Natural killer cell (primary cell): ENCODE results near the gene SHMT2. TPM values are rescaled to one million over a fixed set of nuclear protein-coding genes. Genes with fewer than 3 reads are reported as not detected.

Experiments used
- ATAC-seq, 3 donors: fragments of 150-1000 bp in 2 of 3; fragments of 200-7000 bp in 1 of 3; cut with Tn5 transposase; 1 replicate in 1 of 3; 2 replicates in 2 of 3; pipeline ENCODE4 v1.10.0; 2021; ENCODE audit warnings: mild to moderate bottlenecking in 2 of 3, moderate library complexity in 2 of 3
- DNase-seq, 2 donors: peaks; one replicate each; pipeline versions ENCODE4 v3.0.0 to v3.0.0-alpha.2; 2013 to 2021; ENCODE audit warnings: mixed read lengths in 1 of 2
- H3K27ac ChIP-seq: one replicate; pipeline ENCODE4 v1.5.1; 2013; ENCODE audit warnings: mild to moderate bottlenecking, low read length
- H3K27me3 ChIP-seq: one replicate; pipeline ENCODE4 v1.6.1; 2013; ENCODE audit warnings: low read length; ENCODE audit not compliant: control insufficient read depth, insufficient read depth
- H3K36me3 ChIP-seq: one replicate; pipeline ENCODE4 v1.6.1; 2013; ENCODE audit warnings: low read length; ENCODE audit not compliant: control insufficient read depth, insufficient read depth
- H3K4me1 ChIP-seq: one replicate; pipeline ENCODE4 v1.6.1; 2013; ENCODE audit warnings: low read length; ENCODE audit not compliant: control insufficient read depth, insufficient read depth
- H3K4me3 ChIP-seq: one replicate; pipeline ENCODE4 v1.5.1; 2013; ENCODE audit warnings: low read length
- H3K9me3 ChIP-seq: one replicate; pipeline ENCODE4 v1.6.1; 2013; ENCODE audit warnings: low read length; ENCODE audit not compliant: control insufficient read depth, insufficient read depth
- H3K27ac Mint-ChIP-seq, 2 donors: one replicate each; pipeline ENCODE4 v1.8.0; 2022; ENCODE audit warnings: mild to moderate bottlenecking in 2 of 2, mixed read lengths in 2 of 2, moderate library complexity in 1 of 2
- H3K27me3 Mint-ChIP-seq, 2 donors: one replicate each; pipeline ENCODE4 v1.8.0; 2022; ENCODE audit warnings: low read depth in 2 of 2, mixed read lengths in 2 of 2
- H3K36me3 Mint-ChIP-seq: one replicate; pipeline ENCODE4 v1.8.0; 2022; ENCODE audit warnings: mixed read lengths
- H3K4me1 Mint-ChIP-seq, 2 donors: one replicate each; pipeline ENCODE4 v1.8.0; 2022; ENCODE audit warnings: mixed read lengths in 2 of 2
- H3K4me3 Mint-ChIP-seq: one replicate; pipeline ENCODE4 v1.8.0; 2022; ENCODE audit warnings: mild to moderate bottlenecking, moderate library complexity, mixed read lengths
- H3K9me3 Mint-ChIP-seq, 2 donors: one replicate each; pipeline ENCODE4 v1.8.0; 2022; ENCODE audit warnings: mixed read lengths in 2 of 2
- CTCF ChIP-seq: fragments of 200-600 bp; IDR thresholded peaks from one replicate; pipeline ENCODE4 v1.8.0; 2022; ENCODE audit warnings: antibody characterized with exemption
- WGBS: methylation state at CpG from one replicate; pipeline ENCODE4 v1.1.7; 2013; ENCODE audit warnings: missing lambda C conversion rate; ENCODE audit not compliant: insufficient coverage; 5-methylcytosine and 5-hydroxymethylcytosine counted together
- intact Hi-C: fragments of 100-400 bp; cut with micrococcal nuclease; formaldehyde crosslinking; loops from one replicate; pipeline ENCODE4 v1.14.2; 2022
- total RNA-seq, 4 donors: library from RNA; stranded (reverse); fragments of 120-200 nt in 1 of 4; gene quantifications; one replicate each; pipeline versions ENCODE4 v1.2.3 to v1.2.4, GENCODE V29; 2013 to 2022

SHMT2 gene
- total RNA-seq, 3 donors from 2014 or later (not counting 1 experiment from before 2014, with no cell fraction given): 28.6 to 39.3 (median 34.9) TPM

- intact Hi-C loops: loop anchor here (1.0 kb wide), 2 partner anchors 30 to 119 kb away; no protein-coding TSS in a partner anchor
- Histone ChIP-seq H3K36me3 (no peaks in the 10 kb centered on the region), H3K4me3 (no peak overlapping the region), H3K27ac (no peak overlapping the region), H3K9me3 (no peaks in the 10 kb centered on the region), H3K4me1 (peaks cover 63% of the 10 kb centered on the region), H3K27me3 (peaks cover 55% of the 10 kb centered on the region)
- Mint-ChIP-seq H3K36me3 (no peaks in the 10 kb centered on the region), H3K27me3 (peaks cover 49 to 53% of the 10 kb centered on the region in 2 donors), H3K4me3 (peak overlapping the region; percentile 72), H3K9me3 (no peaks in the 10 kb centered on the region), H3K4me1 (peaks cover 40 to 67% of the 10 kb centered on the region in 2 donors), H3K27ac (peak overlapping the region in 1 of 2 donors; percentile 65)
- ATAC-seq: no peak
- TF ChIP-seq CTCF: peak; percentile 40
- 1% methylated on average over 45 of the region's 45 CpGs for WGBS
- DNase-seq: peak; percentile 56 to 80
Observed at GRCh38 chr12:57242691-57243454, 13.4 kb downstream of the SHMT2 start.

- Mint-ChIP-seq H3K36me3 (no peaks in the 10 kb centered on the region), H3K4me1 (peaks cover 36 to 61% of the 10 kb centered on the region in 2 donors), H3K9me3 (no peaks in the 10 kb centered on the region), H3K27ac (peak overlapping the region in 1 of 2 donors; percentile 65), H3K27me3 (peaks cover 43 to 48% of the 10 kb centered on the region in 2 donors), H3K4me3 (peak overlapping the region; percentile 72)
- peak in 2 of 3 donors; percentile 41 to 46 for ATAC-seq
- Histone ChIP-seq H3K36me3 (no peaks in the 10 kb centered on the region), H3K9me3 (no peaks in the 10 kb centered on the region), H3K27ac (no peak overlapping the region), H3K27me3 (peaks cover 46% of the 10 kb centered on the region), H3K4me3 (peak overlapping the region; percentile 11), H3K4me1 (peaks cover 55% of the 10 kb centered on the region)
- WGBS: 4% methylated on average over 36 of the region's 41 CpGs
- TF ChIP-seq CTCF: peak; percentile 60
- intact Hi-C loops: loop anchor here (1.0 kb wide), 2 partner anchors 30 to 119 kb away; no protein-coding TSS in a partner anchor
- DNase-seq: peak; percentile 80 to 89
Observed at GRCh38 chr12:57243521-57244311, 14.2 kb downstream of the SHMT2 start.

- Mint-ChIP-seq H3K36me3 (no peaks in the 10 kb centered on the region), H3K27ac (no peak overlapping the region), H3K9me3 (no peaks in the 10 kb centered on the region), H3K4me3 (no peak overlapping the region), H3K27me3 (peaks cover 37 to 45% of the 10 kb centered on the region in 2 donors), H3K4me1 (peaks cover 30 to 62% of the 10 kb centered on the region in 2 donors)
- Histone ChIP-seq H3K36me3 (no peaks in the 10 kb centered on the region), H3K27ac (no peak overlapping the region), H3K9me3 (no peaks in the 10 kb centered on the region), H3K4me1 (peaks cover 49% of the 10 kb centered on the region), H3K27me3 (peaks cover 41% of the 10 kb centered on the region), H3K4me3 (no peak overlapping the region)
- WGBS: 72% methylated on average over 5 of the region's 6 CpGs
- no peak for DNase-seq
- intact Hi-C loops: no loop called here
- no peak for TF ChIP-seq CTCF
- no peak for ATAC-seq
Observed at GRCh38 chr12:57244312-57244696, 14.8 kb downstream of the SHMT2 start.
